GM04504 (cell line): ENCODE data around the gene OR4D11.

ENCODE experiments used
- DNase-seq: peaks from one replicate; pipeline ENCODE4 v3.0.0-alpha.2; 2012; ENCODE audit warnings: low read depth

OR4D11 gene

GRCh38 chr11:59548309-59548656, 44.9 kb downstream of the OR4D11 start:
- no peak for DNase-seq

GRCh38 chr11:59550368-59550841, 47.0 kb downstream of the OR4D11 start:
- peak; percentile 85 for DNase-seq

GRCh38 chr11:59550842-59551658, 47.7 kb downstream of the OR4D11 start:
- DNase-seq = peak; percentile 74

- DNase-seq = peak; percentile 44
Measured at GRCh38 chr11:59551659-59552521, 48.5 kb downstream of the OR4D11 start.

- DNase-seq = no peak
Measured at GRCh38 chr11:59552844-59553243, 49.5 kb downstream of the OR4D11 start.

- DNase-seq = no peak
Measured at GRCh38 chr11:59553323-59553722, 49.9 kb downstream of the OR4D11 start.
